Cardiac septum (tissue), 1 donor: ENCODE data around the gene B3GLCT. TPM values are rescaled to one million over a fixed set of nuclear protein-coding genes. Genes with fewer than 3 reads are reported as not detected.

Experiments used
- DNase-seq: peaks from one replicate; pipeline ENCODE4 v3.0.0-alpha.2; 2020; ENCODE audit warnings: low spot score
- intact Hi-C: fragments of 100-400 bp; cut with DNase I; formaldehyde crosslinking; loops from one replicate; pipeline ENCODE4 v1.14.0; 2022
- total RNA-seq: library from RNA; stranded (reverse); fragmentation: NEBNext Ultra II Directional; extraction: Animal tissue kit (Norgen Biotek cat#: 25700); gene quantifications from one replicate; pipeline ENCODE4 v1.2.1, GENCODE V29; 2021
- donor health status: DM: no; HTN: no; CAD: no.

Gene B3GLCT
- total RNA-seq, 1 donor from 2014 or later = 17.5 TPM

DNA sequence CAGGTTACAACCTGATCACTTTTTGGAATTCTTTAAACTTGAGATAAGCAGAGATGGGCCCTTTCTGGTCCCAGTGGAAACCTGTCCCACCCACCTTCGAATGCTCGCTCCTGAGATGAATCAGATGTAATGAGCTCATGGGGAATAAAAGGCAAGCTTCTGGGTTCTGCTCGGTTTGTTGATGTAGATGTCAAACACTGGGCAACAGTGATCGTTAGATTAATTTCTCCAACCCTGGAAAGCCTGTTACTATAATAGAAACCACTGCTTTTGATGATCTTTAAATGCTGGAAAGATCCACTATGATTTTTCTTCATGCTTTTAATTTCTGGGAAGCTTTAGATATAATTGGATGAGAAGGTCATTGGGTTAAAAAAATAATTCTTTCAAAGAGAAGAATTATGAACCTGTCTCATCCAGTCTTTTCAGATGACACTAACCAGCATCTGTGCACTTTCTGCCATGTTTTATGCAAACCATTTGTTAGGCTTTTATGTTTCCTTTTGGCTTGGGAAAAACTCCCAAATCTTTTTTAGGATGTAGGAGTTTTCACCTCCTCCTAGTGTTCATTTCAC lies 49.3 kb downstream of the B3GLCT start:
- DNase-seq = no peak
- intact Hi-C loops = no loop called here

DNA sequence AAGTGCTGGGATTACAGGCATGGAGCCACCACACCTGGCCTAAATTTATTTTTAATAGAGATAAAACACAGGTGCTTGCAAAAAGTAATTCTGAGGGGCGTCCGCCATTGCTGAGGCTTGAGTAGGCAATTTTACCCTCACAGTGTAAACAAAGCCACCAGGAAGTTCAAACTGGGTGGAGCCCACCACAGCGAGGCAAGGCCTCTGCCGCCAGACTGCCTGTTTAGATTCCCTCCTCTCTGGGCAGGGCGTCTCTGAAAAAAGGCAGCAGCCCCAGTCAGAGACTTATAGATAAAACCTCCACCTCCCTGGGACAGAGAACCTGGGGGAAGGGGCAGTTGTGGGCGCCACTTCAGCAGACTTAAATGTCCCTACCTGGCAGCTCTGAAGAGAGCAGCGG lies 50.7 kb downstream of the B3GLCT start:
- intact Hi-C loops = no loop called here
- no peak for DNase-seq

DNA sequence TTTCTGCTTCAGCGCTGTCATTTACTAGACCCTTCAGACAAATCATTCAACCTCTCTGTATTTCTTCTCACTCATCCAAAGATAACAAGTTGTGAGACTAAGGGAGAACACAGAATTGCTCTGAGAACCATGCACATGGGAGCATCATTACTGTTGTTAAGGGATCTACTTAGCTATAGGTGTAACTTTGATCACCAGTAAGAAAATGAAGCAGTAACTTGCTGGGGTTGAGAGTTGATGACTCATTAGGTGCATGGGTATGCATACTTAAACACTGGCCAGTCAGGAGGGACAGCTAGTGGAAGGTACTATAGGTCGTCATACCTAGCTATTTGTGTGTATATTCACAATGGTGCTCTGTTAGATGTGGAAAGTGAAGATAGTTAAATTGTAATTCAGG lies 61.5 kb downstream of the B3GLCT start:
- intact Hi-C loops = no loop called here
- DNase-seq = no peak

DNA sequence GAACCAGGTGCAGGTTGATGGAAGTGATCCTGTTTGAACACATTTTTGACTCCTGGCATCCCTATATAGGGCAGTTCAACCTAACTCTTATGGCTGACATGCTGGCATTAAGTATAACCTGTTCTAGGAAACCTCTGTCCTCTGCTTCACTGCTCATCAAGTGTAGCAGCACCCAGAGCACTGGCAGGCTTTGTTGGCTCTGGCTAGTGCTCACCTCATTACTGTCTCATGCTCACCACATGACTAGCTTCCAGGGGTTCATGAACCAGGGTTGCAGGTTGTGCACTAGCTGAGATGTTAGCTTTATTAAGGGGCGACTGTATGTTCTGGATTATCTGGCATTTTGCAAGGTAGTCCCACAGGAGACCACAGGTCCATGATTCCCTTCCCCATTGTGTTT lies 63.6 kb downstream of the B3GLCT start:
- intact Hi-C loops = no loop called here

DNA sequence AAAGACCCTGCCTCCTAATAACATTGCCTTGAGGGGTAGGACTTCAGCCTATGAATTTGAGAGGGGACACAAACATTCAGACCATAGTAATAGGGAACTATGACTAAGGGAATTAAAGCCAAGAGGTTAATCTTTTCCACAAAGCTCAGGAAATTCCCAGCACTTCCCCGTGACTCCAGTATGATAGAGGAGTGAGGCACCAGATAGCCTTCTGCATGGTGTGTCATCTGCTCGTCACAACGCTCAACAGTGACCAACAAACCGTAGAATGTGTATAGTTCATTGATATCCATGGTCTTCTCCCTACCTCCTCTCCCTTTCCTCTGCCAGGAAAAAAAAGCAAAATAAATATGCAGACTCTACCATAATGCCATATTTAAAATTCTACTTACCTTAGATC lies 64.4 kb downstream of the B3GLCT start:
- intact Hi-C loops = no loop called here
- no peak for DNase-seq

More for the DNA sequence above, 63.6 kb downstream of the B3GLCT start:
- DNase-seq = no peak

DNA sequence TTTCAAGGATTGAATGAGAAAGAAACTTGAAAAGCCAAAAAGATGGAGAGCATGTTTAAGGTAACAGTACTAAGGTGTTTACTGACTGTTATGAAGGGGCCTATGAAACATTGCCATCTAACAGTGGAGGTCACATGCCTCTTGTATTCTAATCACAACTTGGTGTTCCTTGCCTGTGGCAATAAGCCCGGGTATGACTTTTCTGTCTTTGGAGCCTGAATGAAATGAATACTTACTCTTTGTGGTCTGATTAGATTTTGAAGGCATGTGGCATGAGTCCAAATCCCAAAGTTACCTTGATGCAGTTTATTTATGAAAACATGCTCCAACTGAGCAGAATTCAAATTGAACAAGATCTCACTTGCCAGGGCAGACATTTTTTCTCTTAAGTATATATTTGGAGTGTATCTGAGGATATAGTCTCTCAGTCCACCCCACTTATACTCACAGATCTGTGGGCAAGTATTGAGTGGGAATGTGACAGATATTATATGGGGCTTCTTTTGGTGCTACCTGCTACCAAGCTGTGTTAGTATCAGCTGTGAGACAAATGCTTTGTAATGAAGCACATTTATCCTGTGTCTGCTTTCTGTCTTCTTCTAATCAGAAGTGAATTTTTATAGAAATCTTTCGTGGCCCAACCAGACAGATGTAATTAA lies 67.5 kb downstream of the B3GLCT start:
- no peak for DNase-seq
- intact Hi-C loops = no loop called here

DNA sequence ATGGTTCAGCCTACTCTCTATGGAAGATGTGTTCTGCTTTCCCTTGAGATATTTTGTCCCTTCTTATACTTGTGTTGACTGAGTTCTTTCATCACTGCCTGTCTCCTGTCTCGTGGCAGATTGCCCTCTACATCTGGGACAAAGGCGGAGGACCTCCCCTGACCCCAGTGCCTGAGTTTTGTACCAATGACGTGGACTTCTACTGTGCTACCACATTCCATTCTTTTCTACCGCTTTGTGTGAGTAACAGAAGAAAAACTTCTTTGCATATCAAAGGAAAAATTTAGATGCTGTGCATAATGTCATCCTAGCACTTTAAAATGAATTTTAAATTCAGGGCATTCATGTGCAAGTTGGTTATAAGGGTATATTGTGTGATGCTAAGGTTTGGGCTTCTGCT lies 74.6 kb downstream of the B3GLCT start:
- no peak for DNase-seq
- intact Hi-C loops = no loop called here

DNA sequence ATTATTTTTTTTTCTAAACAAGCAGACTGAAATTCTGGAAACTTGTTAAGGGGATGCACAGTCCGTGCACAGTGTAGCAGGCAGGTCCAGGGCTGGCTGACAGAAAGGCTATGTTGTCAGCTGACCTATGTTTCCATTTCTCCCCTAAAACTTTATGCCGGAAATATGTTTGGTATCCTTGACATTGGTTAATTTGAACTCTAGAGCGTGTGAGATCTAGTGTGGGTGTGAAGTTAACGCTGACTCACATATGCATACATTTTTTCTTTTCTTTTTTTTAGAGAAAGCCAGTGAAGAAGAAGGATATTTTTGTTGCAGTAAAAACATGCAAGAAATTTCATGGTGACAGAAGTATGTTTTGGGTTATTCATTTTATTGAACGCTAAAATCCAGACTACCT lies 76.6 kb downstream of the B3GLCT start:
- DNase-seq = no peak
- intact Hi-C loops = no loop called here

DNA sequence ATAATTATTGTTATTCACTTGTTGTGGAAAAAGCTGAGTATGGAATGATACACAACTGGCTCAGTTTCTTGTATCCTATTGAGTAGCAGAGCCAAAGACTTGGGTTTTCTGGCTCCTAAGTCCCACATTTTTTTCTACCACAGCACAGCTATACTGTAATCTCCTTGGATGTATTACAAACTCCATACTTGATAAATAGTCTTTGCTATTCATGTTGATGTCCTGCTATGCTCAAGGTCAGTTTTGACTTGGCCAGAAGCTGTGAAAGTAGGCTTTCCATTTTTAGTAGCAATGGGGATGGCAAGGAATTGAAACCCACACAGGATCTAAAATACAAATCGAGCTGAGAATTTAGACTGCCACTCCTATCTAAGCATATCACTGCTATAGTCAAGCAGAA lies 79.1 kb downstream of the B3GLCT start:
- no peak for DNase-seq
- intact Hi-C loops = no loop called here

DNA sequence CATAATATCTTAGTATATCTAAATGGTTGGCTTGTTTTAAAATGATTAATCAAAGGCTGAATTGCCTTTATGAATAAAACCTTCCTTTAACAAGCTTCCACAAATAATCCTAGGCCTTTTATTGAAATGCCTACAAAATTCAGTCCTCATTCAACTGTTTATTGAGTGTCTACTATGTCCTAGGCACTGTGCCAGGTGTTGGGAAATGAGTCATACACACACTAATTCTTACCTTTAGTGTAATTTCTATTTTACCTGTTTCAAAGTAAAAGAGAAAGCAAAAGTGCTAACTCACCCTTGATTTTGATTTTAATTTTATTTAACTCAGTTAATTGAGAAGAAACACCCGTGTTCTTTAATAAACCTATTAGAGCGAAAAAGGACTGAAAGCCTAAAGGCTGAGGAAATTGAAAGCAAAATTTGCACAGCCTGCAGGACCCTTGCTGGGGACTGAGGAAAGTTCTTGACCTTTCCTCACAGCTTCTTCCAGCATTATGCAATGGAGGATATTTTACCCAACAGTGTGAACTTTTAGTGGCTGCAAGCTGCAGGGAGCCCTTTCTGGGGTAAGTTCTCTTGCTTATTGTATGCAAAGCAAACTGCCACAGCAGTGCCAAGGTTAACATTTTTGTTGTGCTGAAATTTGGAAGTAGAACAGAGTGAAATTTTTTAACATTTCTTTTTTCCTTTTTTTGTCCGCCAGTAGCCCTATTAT lies 83.1 kb downstream of the B3GLCT start:
- intact Hi-C loops = no loop called here
- no peak for DNase-seq

DNA sequence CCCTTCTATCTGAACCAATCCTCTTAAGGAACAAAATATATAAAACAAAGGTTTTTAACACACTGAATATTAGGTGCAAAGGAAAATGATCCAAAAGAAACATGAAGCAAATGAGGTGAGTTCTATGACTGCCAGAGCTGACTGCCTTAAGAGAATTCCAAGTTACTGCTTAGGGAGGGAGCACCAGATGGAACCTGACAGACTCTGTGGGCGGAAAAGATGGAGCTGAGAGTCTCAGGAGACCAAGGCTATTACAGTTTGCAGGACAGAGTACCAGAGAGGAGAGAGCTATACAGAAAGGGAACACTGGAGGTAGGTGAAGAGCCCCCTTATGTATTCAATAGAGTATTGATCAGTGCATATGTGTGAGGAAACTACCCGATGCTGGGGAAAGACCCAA lies 87.2 kb downstream of the B3GLCT start:
- no peak for DNase-seq
- intact Hi-C loops = no loop called here

DNA sequence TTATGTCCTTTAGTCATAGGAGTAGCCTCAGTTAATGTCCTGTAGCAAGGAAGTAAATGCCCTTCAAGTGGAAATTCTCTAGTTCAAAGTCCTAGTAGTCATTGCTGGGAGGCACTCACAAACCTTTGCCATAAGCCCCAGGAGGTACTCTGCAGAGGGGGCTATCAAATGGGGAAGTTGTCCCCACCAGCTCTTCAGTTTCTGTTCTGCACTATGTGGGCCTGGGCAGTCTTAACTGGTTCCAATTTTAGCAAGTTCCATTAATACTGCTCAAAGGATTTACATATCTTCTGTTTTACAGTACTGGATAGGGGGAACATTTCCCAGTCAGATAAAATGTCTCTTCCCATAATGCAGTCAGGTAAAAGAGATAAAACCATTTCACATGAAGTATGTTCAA lies 101.3 kb downstream of the B3GLCT start:
- no peak for DNase-seq
- intact Hi-C loops = no loop called here

DNA sequence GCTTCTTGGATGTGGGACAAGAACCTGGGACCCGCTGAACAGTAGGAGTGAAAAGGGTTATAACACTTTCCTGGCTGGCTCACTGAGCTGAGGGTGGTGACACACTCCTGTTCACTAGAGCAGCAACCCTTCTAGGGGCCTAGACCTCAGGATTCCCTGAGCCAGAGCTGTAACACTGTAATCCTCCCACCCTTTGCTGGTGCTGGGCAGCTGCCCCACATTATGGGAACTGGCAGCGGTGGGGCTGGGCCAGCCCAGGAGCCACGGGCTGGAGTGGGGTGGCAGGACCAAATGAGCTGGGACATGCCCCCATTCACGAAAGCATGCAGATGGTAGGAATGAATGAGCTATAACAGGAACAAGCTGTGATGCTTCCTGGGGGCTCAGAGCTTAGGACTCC lies 110.6 kb downstream of the B3GLCT start:
- intact Hi-C loops = no loop called here
- DNase-seq = no peak

DNA sequence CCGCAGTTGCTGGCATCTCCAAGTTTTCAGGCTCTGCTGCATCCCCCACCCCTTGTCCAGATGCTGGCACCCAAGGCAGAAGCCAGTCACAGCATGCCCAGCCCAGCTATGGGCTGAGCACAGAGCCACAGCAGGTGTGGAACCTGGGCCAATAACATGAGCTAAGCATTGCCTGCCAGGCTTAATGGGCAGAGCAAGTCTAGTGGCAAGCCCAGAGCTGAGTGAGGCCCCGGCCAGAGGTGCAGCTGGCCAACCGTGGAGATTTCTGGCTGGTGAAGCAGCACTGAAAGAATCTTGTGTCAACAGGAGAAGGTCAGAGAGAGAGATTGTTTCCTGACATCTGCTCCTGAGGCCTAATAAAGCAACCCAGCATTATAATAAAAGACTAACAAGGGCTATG lies 111.0 kb downstream of the B3GLCT start:
- DNase-seq = peak; percentile 81
- intact Hi-C loops = no loop called here

DNA sequence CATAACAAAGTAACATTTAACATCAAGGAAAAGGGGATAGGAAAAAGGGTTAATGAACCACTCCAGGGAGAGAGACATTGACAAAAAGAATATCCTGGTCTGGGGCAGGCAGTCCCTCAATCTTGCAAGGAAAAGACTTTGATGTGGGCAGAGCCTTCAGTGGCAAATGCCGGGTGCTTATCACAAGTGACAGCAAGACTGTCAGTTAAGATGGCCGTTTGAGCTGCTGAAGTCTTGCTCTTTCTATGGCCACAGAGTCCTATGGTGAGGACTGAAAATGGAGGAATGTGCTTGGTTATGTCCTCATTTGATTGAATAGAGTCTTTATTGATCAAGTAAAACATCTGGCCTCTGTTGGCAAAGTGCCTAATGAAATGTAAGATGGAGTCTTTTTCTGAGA lies 112.1 kb downstream of the B3GLCT start:
- intact Hi-C loops = no loop called here
- DNase-seq = no peak

DNA sequence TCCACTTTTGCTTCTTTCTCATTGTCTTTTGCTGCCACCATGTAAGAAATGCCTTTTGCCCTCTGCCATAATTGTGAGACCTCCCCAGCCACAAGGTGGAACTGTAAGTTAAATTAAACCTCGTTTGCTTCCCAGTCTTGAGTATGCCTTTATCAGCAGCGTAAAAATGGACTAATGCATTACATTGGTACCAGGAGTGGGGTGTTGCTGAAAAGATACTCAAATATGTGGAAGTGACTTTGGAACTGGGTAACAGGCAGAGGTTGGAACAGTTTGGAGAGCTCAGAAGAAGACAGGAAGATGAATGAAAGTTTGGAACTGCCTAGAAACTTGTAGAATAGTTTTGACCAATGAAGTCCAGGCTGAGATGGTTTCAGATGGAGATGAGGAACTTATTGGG lies 115.2 kb downstream of the B3GLCT start:
- DNase-seq = no peak
- intact Hi-C loops = no loop called here

DNA sequence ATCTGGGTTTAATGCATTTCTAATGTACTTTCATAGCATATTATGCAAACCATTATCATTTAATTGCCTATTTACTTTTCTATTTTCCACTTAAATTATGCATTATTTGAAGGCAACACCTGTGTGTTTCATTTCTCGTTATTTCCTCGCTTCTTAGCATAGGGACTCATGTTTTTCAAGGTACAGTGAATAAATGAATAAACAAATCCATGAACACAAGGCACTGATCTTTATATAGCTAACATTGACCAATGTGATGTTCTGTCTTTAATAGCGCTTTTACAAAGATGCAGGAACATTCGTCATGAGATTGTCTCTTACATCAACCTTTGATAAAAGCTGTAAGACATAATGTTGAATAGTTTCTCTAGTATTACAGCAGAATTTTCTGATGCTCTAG lies 121.2 kb downstream of the B3GLCT start:
- intact Hi-C loops = no loop called here
- no peak for DNase-seq

DNA sequence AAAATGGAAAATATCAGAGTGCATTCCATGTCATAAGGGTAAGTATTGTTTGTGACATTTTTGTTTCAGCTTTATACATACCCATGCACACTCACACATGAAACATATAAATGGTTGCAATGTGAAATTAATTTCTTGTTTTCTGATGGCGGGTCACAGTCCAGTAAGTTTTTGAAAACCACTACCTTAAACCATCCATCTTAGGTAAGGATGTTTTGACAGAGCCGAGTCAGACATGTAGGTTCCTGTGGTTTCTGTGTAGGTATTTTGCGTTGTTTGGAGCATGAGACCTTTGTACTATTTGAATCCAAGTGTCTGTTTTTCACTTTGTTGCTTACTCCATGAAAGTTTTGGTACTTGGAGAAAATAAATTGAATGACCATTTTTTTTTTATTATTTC lies 121.7 kb downstream of the B3GLCT start:
- intact Hi-C loops = no loop called here
- DNase-seq = no peak

DNA sequence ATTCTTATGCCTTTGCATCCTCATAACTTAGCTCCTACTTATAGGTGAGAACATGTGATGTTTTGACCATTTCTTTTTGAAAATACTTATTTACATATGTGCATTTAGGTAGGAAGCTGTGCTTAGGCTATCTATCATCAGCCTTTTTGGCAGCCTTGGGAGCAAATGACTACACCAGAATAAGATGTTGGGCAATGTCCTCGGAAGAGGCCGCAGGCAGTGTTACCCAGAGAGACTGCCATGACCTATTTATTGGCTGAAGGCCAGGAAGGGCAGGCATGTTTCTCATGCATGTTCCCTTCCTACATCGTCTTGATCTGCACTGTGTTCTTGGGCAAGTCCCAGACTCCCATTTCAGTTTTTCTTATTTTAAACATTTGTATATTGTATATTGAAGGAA lies 122.3 kb downstream of the B3GLCT start:
- intact Hi-C loops = no loop called here

DNA sequence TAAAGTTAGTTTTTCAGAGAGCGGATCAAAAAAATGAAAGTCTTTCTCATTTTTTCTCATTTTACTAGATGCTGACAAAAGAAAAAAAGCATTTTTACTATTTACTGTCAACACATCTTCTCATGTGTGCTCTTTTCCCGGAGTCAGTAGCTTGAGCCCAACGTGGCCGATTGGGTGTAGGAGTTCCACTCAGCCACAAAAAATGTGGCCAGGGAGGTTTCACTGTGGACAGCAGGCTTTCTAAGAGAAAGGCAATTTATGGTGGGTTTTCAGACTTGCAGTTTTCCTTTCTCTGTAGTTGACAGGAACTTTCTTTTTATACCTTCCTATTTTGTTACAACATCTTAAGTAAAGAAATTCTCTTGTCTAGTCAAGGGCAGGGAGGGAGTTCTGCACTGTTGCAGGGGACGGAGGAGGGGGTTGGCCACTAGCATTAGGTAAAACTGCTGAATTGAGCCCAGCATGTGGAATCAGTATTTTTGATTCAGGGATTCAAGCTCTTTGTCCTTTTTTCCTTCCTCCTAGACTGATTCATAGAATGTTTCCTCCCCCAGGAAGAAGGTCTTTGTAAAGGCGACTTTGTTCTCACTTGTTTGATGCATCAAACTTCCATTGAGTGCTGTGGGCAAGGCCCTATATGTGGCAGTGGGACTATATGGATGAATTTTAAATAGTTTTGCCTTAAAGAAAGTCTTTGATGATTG lies 123.1 kb downstream of the B3GLCT start:
- intact Hi-C loops = no loop called here
- DNase-seq = no peak

More for the DNA sequence above, 122.3 kb downstream of the B3GLCT start:
- DNase-seq = no peak
